ENCODE measurements around the gene UNC5A. TPM values are rescaled to one million over a fixed set of nuclear protein-coding genes. Genes with fewer than 3 reads are reported as not detected.

Gene UNC5A
- total and polyA plus RNA-seq, 12 donors: 0.01 to 0.35 (median 0.08) TPM; not detected in 7

DNA sequence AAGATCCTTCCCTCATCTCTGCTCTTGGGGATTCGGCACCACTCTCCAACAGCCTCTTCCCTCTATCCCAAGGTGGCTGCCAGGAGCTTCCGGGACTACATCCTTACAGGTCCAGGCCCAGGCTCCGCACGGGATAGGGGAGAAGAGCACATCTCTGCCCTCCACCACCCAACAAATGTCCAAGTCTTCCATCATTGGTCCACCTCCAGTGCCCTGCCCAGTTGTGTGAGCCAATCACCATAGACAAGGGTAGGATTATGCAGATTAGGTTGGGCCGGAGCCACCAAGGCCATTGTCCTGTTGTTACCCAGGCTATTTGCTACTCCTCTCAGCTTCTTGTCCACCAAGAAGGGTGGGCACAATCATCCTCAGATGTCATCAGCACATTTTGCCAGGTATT, 9.1 kb downstream of the UNC5A start:
- Histone ChIP-seq H3K27ac (no peak overlapping the region), H3K27me3 (peaks cover 15 to 94% (median 83%) of the 10 kb centered on the region in 7 donors), H3K4me3 (no peak overlapping the region), H3K4me1 (peaks cover 0 to 15% (median 7%) of the 10 kb centered on the region in 9 donors), H3K9me3 (no peaks in the 10 kb centered on the region), H3K36me3 (no peaks in the 10 kb centered on the region)
- TF ChIP-seq, protein P1, sequence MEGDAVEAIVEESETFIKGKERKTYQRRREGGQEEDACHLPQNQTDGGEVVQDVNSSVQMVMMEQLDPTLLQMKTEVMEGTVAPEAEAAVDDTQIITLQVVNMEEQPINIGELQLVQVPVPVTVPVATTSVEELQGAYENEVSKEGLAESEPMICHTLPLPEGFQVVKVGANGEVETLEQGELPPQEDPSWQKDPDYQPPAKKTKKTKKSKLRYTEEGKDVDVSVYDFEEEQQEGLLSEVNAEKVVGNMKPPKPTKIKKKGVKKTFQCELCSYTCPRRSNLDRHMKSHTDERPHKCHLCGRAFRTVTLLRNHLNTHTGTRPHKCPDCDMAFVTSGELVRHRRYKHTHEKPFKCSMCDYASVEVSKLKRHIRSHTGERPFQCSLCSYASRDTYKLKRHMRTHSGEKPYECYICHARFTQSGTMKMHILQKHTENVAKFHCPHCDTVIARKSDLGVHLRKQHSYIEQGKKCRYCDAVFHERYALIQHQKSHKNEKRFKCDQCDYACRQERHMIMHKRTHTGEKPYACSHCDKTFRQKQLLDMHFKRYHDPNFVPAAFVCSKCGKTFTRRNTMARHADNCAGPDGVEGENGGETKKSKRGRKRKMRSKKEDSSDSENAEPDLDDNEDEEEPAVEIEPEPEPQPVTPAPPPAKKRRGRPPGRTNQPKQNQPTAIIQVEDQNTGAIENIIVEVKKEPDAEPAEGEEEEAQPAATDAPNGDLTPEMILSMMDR (IDR thresholded peaks at IDR 0.05): no peak
- intact Hi-C loops (cut with DNase I): loop anchor here in 4 of 10 donors (10.0 kb wide), 2 partner anchors 155 to 165 kb away; no protein-coding TSS in a partner anchor
- 81% methylated on average over 5 of the region's 5 CpGs for WGBS, 2 donors
- ATAC-seq: no peak
- DNase-seq: no peak

DNA sequence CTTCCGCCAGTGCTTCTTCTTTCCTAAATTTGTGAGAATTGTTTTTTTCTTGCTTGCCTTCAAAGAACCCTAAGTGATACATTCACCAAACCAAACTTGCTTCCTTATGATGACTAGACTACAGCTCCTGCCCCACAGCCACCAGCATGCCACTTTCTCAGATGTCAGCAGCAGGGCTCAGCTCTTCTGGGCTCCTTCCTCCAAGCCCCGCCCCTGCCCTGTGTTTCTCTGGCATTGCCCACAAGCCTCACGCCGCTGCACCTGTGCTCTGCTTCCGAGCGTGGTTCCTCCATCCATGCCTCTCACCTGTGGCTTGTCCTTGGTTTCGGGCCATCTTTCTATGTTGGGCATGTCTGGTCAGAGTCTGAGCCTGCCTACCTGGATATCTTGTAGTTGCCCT, 10.6 kb downstream of the UNC5A start:
- Histone ChIP-seq H3K27ac (no peak overlapping the region), H3K4me1 (peaks cover 0 to 15% (median 7%) of the 10 kb centered on the region in 9 donors), H3K4me3 (no peak overlapping the region), H3K9me3 (no peaks in the 10 kb centered on the region), H3K27me3 (peaks cover 15 to 80% (median 73%) of the 10 kb centered on the region in 7 donors), H3K36me3 (no peaks in the 10 kb centered on the region)
- 83 to 85% methylated on average over 7 of the region's 7 CpGs for WGBS, 2 donors
- TF ChIP-seq, protein P1 (IDR thresholded peaks at IDR 0.05): no peak
- no peak for ATAC-seq
- intact Hi-C loops (cut with DNase I): no loop called here
- no peak for DNase-seq

DNA sequence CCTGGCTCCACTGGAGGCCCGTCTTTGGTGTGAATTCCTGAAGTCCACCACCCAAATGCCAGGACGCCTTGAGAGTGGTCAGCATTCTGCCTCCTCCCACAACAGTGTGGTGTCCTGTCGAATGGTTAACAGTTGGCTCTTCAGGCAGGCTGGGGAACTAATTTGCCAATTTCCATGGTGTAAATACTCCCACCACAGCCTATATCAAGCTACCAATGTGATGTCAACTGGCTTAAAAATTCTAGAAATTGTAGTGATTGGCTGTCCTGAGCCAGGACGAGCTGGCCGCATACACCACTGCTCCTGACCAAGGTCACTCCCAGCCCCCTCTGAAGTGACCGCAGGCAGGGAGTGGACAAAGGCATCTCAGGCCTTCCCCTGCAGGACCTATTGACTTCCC, 11.1 kb downstream of the UNC5A start:
- intact Hi-C loops (cut with DNase I): no loop called here
- peaks cover 0 to 15% (median 7%) of the 10 kb centered on the region in 9 donors for H3K4me1 ChIP-seq
- no peak for ATAC-seq
- H3K36me3 ChIP-seq: no peaks in the 10 kb centered on the region
- 77 to 87% methylated on average over 6 of the region's 6 CpGs for WGBS, 2 donors
- no peak for DNase-seq
- H3K27ac ChIP-seq: no peak overlapping the region
- TF ChIP-seq, protein P1 (IDR thresholded peaks at IDR 0.05): no peak
- H3K9me3 ChIP-seq: no peaks in the 10 kb centered on the region
- H3K27me3 ChIP-seq: peaks cover 15 to 75% (median 68%) of the 10 kb centered on the region in 7 donors
- H3K4me3 ChIP-seq: no peak overlapping the region

DNA sequence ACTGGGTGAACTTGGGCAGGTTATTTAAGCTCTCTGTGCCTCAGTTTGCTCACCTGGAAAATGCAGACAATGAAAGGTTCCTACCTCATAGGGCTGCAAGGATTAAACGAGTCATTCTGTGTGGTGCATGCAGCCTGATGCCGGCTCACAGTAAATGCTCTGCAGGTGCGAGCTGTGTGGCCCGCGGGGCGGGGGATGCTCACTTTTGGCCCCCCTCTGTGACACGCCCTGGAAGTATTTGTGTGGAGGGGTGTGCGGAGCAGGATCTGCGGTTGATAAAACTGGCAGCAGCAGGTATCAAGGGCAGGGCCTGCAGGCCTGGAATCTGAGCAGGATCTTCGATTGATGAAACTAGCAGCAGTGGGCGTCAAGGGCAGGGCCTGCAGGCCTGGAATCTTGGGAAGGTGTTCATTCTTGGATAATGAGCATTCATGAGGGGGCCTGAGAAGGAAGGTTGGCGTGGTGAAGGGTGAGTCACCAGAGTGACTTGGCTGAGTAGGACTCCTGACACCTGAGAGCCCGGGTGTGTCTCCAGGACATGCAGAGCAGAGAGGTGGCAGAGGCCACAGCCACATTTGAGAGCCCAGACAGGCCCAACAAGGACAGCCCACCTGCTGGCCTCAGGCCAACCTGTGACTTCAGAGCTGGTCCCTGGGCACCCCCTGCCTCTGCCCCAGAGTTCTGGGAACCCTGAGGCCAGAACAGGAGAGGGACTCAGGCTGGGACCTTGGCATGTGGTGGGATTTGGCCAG, 11.9 kb downstream of the UNC5A start:
- TF ChIP-seq, protein P1 (IDR thresholded peaks at IDR 0.05): no peak
- peaks cover 11 to 67% (median 60%) of the 10 kb centered on the region in 7 donors for H3K27me3 ChIP-seq
- intact Hi-C loops (cut with DNase I): no loop called here

More for the DNA sequence above, 11.9 kb downstream of the UNC5A start:
- Histone ChIP-seq H3K27ac (no peak overlapping the region), H3K4me3 (no peak overlapping the region), H3K9me3 (peaks cover 0 to under 1% (median 0%) of the 10 kb centered on the region in 11 donors), H3K36me3 (no peaks in the 10 kb centered on the region), H3K4me1 (peaks cover 0 to 9% (median 7%) of the 10 kb centered on the region in 9 donors)
- DNase-seq: no peak
- no peak for ATAC-seq
- 80 to 81% methylated on average over 13 of the region's 13 CpGs for WGBS, 2 donors
